Activated CD8-positive, alpha-beta T cell treated with anti-CD3 and anti-CD28 coated beads, Interleukin-2, amount 10 ng/mL, durations not matched to agents 7 days and 5 days (primary cell): ENCODE measurements around the gene AKR1C3. TPM values are rescaled to one million over a fixed set of nuclear protein-coding genes. Genes with fewer than 3 reads are reported as not detected.
"Not testable (repeated sequence)": the region's sequence is repeated elsewhere in the genome, so short reads cannot be mapped to it uniquely, and the experiment has no call there.

ENCODE experiments used
- ATAC-seq: fragments of 150-1000 bp; cut with Tn5 transposase; one replicate; pipeline ENCODE4 v1.10.0; 2021; ENCODE audit warnings: moderate library complexity
- CTCF ChIA-PET: fragments of 350-600 bp; sonication (Branson Sonifier 250); formaldehyde crosslinking; loops from one replicate; lab custom pipeline; 2021; ENCODE audit warnings: antibody characterized with exemption; lab: Charles Lee
- POLR2A ChIA-PET: fragments of 350-600 bp; sonication (Branson Sonifier 250); formaldehyde crosslinking; loops from one replicate; lab custom pipeline; 2021; ENCODE audit warnings: antibody characterized with exemption; lab: Charles Lee
- DNase-seq: peaks from one replicate; pipeline ENCODE4 v3.0.0-alpha.2; 2020
- H3K27ac Mint-ChIP-seq: one replicate; pipeline ENCODE4 v1.8.0; 2021; ENCODE audit warnings: mild to moderate bottlenecking, mixed read lengths
- H3K27me3 Mint-ChIP-seq: one replicate; pipeline ENCODE4 v1.8.0; 2021; ENCODE audit warnings: low read depth, mixed read lengths
- H3K36me3 Mint-ChIP-seq: one replicate; pipeline ENCODE4 v1.8.0; 2021; ENCODE audit warnings: low read depth, mixed read lengths
- H3K4me1 Mint-ChIP-seq: one replicate; pipeline ENCODE4 v1.8.0; 2021; ENCODE audit warnings: low read depth, mixed read lengths
- H3K4me3 Mint-ChIP-seq: one replicate; pipeline ENCODE4 v1.8.0; 2021; ENCODE audit warnings: mild to moderate bottlenecking, mixed read lengths
- H3K9me3 Mint-ChIP-seq: one replicate; pipeline ENCODE4 v1.8.0; 2022; ENCODE audit warnings: mixed read lengths; ENCODE audit not compliant: insufficient read depth
- total RNA-seq, 2 experiments: library from RNA; stranded (reverse); gene quantifications; one replicate each; pipeline ENCODE4 v1.2.3, GENCODE V29; 2021

AKR1C3 gene
- total RNA-seq, 2 experiments from 2014 or later: 3.9 to 4.4 TPM

- POLR2A ChIA-PET, H3K4me3 Mint-ChIP-seq, H3K36me3 Mint-ChIP-seq, CTCF ChIA-PET, ATAC-seq, DNase-seq, H3K27me3 Mint-ChIP-seq, H3K27ac Mint-ChIP-seq, H3K9me3 Mint-ChIP-seq, H3K4me1 Mint-ChIP-seq: not testable (repeated sequence)
These were observed 15.6 kb downstream of the AKR1C3 start for GRCh38 chr10:5109861-5110260.

GRCh38 chr10:5116621-5117020, 22.4 kb downstream of the AKR1C3 start:
- ChIA-PET POLR2A (no interaction called here), CTCF (no interaction called here)
- no peak overlapping the region for H3K27ac Mint-ChIP-seq
- ATAC-seq (no peak), DNase-seq (no peak)
- no peak overlapping the region for H3K4me3 Mint-ChIP-seq
- no peaks in the 10 kb centered on the region for H3K36me3 Mint-ChIP-seq
- H3K27me3 Mint-ChIP-seq: peaks cover 5% of the 10 kb centered on the region
- H3K9me3 Mint-ChIP-seq: peaks cover 4% of the 10 kb centered on the region
- peaks cover 4% of the 10 kb centered on the region for H3K4me1 Mint-ChIP-seq

GRCh38 chr10:5117026-5117425, 22.8 kb downstream of the AKR1C3 start:
- no peaks in the 10 kb centered on the region for H3K36me3 Mint-ChIP-seq
- H3K4me1 Mint-ChIP-seq: peaks cover 4% of the 10 kb centered on the region
- no peak overlapping the region for H3K27ac Mint-ChIP-seq
- ATAC-seq (no peak), DNase-seq (no peak)
- CTCF ChIA-PET: no interaction called here
- H3K27me3 Mint-ChIP-seq: peaks cover 5% of the 10 kb centered on the region
- POLR2A ChIA-PET: no interaction called here
- H3K9me3 Mint-ChIP-seq: peaks cover 4% of the 10 kb centered on the region
- no peak overlapping the region for H3K4me3 Mint-ChIP-seq

GRCh38 chr10:5119997-5120396, 25.8 kb downstream of the AKR1C3 start:
- H3K27me3 Mint-ChIP-seq, H3K4me3 Mint-ChIP-seq, ATAC-seq, DNase-seq, H3K4me1 Mint-ChIP-seq, H3K36me3 Mint-ChIP-seq, CTCF ChIA-PET, POLR2A ChIA-PET, H3K9me3 Mint-ChIP-seq, H3K27ac Mint-ChIP-seq: not testable (repeated sequence)

- no peaks in the 10 kb centered on the region for H3K27me3 Mint-ChIP-seq
- ATAC-seq (no peak), DNase-seq (no peak)
- no peak overlapping the region for H3K27ac Mint-ChIP-seq
- no peaks in the 10 kb centered on the region for H3K4me1 Mint-ChIP-seq
- POLR2A ChIA-PET: no interaction called here
- peaks cover 4% of the 10 kb centered on the region for H3K9me3 Mint-ChIP-seq
- CTCF ChIA-PET: no interaction called here
- H3K4me3 Mint-ChIP-seq: no peak overlapping the region
- H3K36me3 Mint-ChIP-seq: no peaks in the 10 kb centered on the region
These were observed 29.7 kb downstream of the AKR1C3 start for GRCh38 chr10:5123886-5124285.

- ChIA-PET POLR2A (no interaction called here), CTCF (interaction anchor here (1.8 kb wide), 1 partner anchor 276 kb away, joined by 6 read pairs; no protein-coding TSS in a partner anchor)
- DNase-seq: no peak
- Mint-ChIP-seq H3K9me3 (peaks cover under 1% of the 10 kb centered on the region), H3K27ac (no peak overlapping the region), H3K36me3 (no peaks in the 10 kb centered on the region), H3K4me3 (no peak overlapping the region), H3K4me1 (no peaks in the 10 kb centered on the region), H3K27me3 (no peaks in the 10 kb centered on the region)
- ATAC-seq: no peak
These were observed 31.3 kb downstream of the AKR1C3 start for GRCh38 chr10:5125315-5126044.

- Mint-ChIP-seq H3K4me3 (no peak overlapping the region), H3K4me1 (no peaks in the 10 kb centered on the region), H3K36me3 (no peaks in the 10 kb centered on the region), H3K27ac (no peak overlapping the region), H3K9me3 (peaks cover 27% of the 10 kb centered on the region), H3K27me3 (peaks cover 2% of the 10 kb centered on the region)
- ChIA-PET CTCF (no interaction called here), POLR2A (no interaction called here)
- no peak for ATAC-seq
- no peak for DNase-seq
These were observed 41.4 kb downstream of the AKR1C3 start for GRCh38 chr10:5135581-5135980.

GRCh38 chr10:5136468-5137087, 42.4 kb downstream of the AKR1C3 start:
- Mint-ChIP-seq H3K27ac (no peak overlapping the region), H3K4me1 (no peaks in the 10 kb centered on the region), H3K9me3 (peaks cover 27% of the 10 kb centered on the region), H3K27me3 (no peaks in the 10 kb centered on the region), H3K36me3 (no peaks in the 10 kb centered on the region), H3K4me3 (no peak overlapping the region)
- ChIA-PET POLR2A (no interaction called here), CTCF (no interaction called here)
- no peak for ATAC-seq
- no peak for DNase-seq

- H3K4me3 Mint-ChIP-seq, POLR2A ChIA-PET, H3K27ac Mint-ChIP-seq, H3K36me3 Mint-ChIP-seq, H3K27me3 Mint-ChIP-seq, DNase-seq, ATAC-seq, CTCF ChIA-PET, H3K4me1 Mint-ChIP-seq: not testable (repeated sequence)
- H3K9me3 Mint-ChIP-seq: peaks cover 27% of the 10 kb centered on the region
These were observed 43.5 kb downstream of the AKR1C3 start for GRCh38 chr10:5137699-5138098.

- no peaks in the 10 kb centered on the region for H3K36me3 Mint-ChIP-seq
- no peaks in the 10 kb centered on the region for H3K27me3 Mint-ChIP-seq
- no peak for ATAC-seq
- no peak overlapping the region for H3K4me3 Mint-ChIP-seq
- ChIA-PET POLR2A (no interaction called here), CTCF (no interaction called here)
- H3K9me3 Mint-ChIP-seq: peaks cover 6% of the 10 kb centered on the region
- H3K27ac Mint-ChIP-seq: no peak overlapping the region
- no peak for DNase-seq
- no peaks in the 10 kb centered on the region for H3K4me1 Mint-ChIP-seq
These were observed 48.0 kb downstream of the AKR1C3 start for GRCh38 chr10:5142199-5142598.

GRCh38 chr10:5143137-5143536, 48.9 kb downstream of the AKR1C3 start:
- ChIA-PET POLR2A (no interaction called here), CTCF (no interaction called here)
- Mint-ChIP-seq H3K4me1 (no peaks in the 10 kb centered on the region), H3K36me3 (no peaks in the 10 kb centered on the region), H3K27ac (no peak overlapping the region), H3K9me3 (no peaks in the 10 kb centered on the region), H3K27me3 (no peaks in the 10 kb centered on the region), H3K4me3 (no peak overlapping the region)
- ATAC-seq: no peak
- no peak for DNase-seq

GRCh38 chr10:5146920-5147254, 52.7 kb downstream of the AKR1C3 start:
- CTCF ChIA-PET: no interaction called here
- peaks cover 14% of the 10 kb centered on the region for H3K9me3 Mint-ChIP-seq
- no peaks in the 10 kb centered on the region for H3K36me3 Mint-ChIP-seq
- DNase-seq: no peak
- H3K27ac Mint-ChIP-seq: no peak overlapping the region
- peaks cover 4% of the 10 kb centered on the region for H3K27me3 Mint-ChIP-seq
- no peak for ATAC-seq
- H3K4me3 Mint-ChIP-seq: no peak overlapping the region
- POLR2A ChIA-PET: no interaction called here
- H3K4me1 Mint-ChIP-seq: no peaks in the 10 kb centered on the region
